Fibroblast of the aortic adventitia (primary cell): Measurements from ENCODE around the gene TTR. TPM values are rescaled to one million over a fixed set of nuclear protein-coding genes. Genes with fewer than 3 reads are reported as not detected.

Experiments
- DNase-seq: peaks from one replicate; pipeline ENCODE4 v3.0.0-alpha.2; 2010; ENCODE audit warnings: low read depth
- H3K4me3 ChIP-seq: 2 replicates; pipeline ENCODE4 v1.5.1; 2011; ENCODE audit warnings: low read depth, mild to moderate bottlenecking, control low read depth, low read length, moderate library complexity
- total RNA-seq: library from RNA; depleted of rRNA; stranded (reverse); fragments of >200 nt; gene quantifications from 2 replicates; pipeline ENCODE4 v1.2.3, GENCODE V29; 2012; ENCODE audit warnings: low replicate concordance
- TF ChIP-seq, protein P1 (sequence below): IDR thresholded peaks from 2 replicates; pipeline ENCODE4 v1.5.1; 2011; ENCODE audit warnings: mild to moderate bottlenecking, low read length, control low read depth, inconsistent platforms; ENCODE audit not compliant: insufficient read depth

Gene TTR
- total RNA-seq, 1 donor, result not detected

DNA sequence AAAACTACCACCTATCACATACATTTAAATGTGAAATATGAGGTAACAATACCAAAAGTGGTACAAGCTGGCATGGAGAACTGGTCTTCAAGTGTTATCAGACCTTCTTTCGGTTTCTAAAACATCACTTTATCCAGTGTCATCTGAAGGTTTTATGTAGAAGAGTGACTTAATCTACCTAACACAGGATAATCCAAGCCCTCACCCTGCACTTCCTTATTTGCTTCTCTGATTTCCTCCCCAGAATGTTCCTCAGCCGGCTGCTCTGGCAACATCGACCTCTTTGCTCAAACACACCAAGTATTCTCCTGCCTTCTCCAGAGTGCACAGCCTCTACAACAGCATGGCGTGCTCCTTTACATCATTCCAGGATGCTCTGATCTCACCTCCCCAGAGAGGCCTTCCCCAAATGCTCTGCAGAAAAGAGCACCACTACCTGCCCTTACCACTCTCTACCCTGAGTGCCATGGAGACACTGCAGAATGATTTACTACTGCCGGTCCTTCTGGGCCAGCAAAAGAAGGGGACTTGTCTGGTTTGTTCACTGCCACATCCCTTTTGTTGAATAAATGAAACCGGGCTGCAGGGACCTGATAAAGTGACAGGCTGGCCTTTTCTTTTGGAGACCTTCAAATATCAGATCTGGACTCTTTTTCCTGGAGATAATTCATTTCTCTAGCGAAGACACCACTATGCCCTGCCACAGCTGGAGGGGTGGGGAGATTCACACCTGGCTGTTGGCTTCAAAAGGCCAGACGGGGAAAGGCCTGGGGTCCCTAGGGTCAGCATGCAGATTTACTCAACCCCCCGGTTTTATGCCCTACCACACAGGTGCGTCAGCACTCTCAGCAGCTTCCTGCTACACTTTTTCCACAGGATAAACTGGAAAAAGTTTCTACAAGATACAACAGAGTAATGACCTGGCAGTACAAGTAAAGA lies 42.0 kb downstream of the TTR start:
- no peak for DNase-seq
- TF ChIP-seq, protein P1, sequence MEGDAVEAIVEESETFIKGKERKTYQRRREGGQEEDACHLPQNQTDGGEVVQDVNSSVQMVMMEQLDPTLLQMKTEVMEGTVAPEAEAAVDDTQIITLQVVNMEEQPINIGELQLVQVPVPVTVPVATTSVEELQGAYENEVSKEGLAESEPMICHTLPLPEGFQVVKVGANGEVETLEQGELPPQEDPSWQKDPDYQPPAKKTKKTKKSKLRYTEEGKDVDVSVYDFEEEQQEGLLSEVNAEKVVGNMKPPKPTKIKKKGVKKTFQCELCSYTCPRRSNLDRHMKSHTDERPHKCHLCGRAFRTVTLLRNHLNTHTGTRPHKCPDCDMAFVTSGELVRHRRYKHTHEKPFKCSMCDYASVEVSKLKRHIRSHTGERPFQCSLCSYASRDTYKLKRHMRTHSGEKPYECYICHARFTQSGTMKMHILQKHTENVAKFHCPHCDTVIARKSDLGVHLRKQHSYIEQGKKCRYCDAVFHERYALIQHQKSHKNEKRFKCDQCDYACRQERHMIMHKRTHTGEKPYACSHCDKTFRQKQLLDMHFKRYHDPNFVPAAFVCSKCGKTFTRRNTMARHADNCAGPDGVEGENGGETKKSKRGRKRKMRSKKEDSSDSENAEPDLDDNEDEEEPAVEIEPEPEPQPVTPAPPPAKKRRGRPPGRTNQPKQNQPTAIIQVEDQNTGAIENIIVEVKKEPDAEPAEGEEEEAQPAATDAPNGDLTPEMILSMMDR, result no peak
- H3K4me3 ChIP-seq, result no peak overlapping the region

DNA sequence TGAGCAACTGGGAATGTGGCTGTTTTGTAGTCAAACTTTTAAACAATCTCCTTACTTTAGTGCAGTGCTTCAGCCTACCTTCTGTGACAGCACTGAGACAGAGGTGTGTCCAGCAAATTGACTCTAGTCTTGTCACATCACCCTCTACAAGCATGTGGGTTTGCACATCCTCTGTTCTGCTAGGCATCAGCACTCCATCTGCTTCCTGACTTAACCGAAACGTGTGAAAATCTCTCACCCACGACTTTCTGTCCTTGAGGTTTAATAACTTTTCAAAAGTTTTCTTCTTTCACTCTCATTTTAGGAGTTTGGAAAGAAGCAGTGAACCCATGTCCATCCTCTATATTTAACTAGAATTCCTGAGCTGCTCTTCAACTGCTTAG lies 42.6 kb downstream of the TTR start:
- H3K4me3 ChIP-seq, result no peak overlapping the region
- TF ChIP-seq, protein P1, result no peak
- DNase-seq, result no peak

DNA sequence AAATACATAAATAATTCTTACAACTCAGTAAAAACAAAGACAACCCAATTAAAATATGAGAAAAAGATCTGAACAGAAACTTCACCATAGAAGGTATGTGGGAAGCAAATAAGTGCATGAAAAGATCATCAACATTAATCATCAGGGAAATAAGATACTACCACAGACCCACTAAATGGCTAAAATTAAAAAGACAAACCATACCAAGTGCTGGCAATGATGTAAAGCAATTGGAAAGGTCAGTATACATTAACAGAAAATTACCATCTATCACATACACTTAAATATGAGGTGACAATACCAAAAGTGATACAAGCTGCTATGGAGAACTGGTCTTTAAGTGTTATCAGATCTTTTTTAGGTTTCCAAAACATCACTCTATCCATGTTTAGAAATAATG lies 44.7 kb downstream of the TTR start:
- TF ChIP-seq, protein P1, result no peak
- H3K4me3 ChIP-seq, result no peak overlapping the region
- DNase-seq, result no peak

DNA sequence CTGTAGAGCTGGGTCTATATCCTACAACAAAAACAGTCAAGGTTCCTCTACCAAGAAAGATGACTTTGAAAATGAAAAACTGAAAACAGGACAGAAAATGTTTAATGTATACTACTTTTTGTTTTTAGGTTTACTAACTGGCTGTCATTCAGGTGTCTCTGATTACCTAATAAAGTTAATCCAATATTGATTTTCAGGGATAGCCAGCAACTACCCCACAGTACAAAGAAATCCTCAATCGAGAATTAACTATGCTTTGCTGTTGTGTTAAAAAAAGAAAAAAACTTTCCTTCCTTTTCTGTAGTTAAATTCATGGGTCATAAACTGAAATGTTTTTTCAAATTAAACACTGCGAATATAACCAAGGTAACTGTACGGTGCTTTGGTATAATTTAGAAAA lies 45.8 kb downstream of the TTR start:
- DNase-seq, result no peak
- H3K4me3 ChIP-seq, result no peak overlapping the region
- TF ChIP-seq, protein P1, result no peak

DNA sequence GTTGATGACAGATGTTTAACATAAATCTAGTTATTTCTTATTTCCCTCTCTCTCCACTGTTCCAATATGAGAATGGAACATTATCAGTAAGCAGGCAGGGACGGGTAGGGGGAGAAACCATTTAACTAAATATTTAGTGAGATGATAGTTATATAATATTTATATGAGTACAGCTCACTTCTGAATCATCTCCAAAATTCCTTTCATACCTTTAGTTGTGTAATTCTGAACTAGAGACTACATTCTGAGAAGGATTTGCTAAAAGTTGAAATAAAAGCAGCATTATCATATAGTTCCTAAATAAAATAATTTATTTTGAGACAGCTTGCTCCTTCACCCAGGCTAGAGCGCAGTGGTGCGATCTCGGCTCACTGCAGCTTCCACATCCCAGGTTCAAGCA lies 51.3 kb downstream of the TTR start:
- peak; percentile 52 for DNase-seq
- TF ChIP-seq, protein P1, result no peak
- H3K4me3 ChIP-seq, result no peak overlapping the region

DNA sequence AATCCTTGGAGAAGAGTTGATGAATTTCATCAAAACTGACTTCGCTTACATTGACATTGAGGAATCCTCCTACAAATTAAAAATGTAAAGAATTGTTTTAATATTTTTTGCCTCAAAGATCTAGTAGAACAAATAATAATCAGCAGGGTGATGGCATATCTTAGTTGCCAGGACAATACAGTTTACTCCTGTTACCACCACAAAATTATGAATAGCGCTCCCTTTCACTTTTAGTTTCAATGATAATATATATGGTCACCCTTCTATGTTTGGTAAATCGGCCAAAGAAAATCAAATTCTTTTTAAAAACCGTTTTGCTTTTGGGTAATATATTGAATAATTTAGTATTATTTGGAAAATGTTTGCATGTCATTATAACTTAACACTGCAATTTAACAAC lies 53.7 kb downstream of the TTR start:
- no peak overlapping the region for H3K4me3 ChIP-seq
- no peak for DNase-seq
- TF ChIP-seq, protein P1, result no peak
